ENCODE measurements around the gene ZNF213. TPM values are rescaled to one million over a fixed set of nuclear protein-coding genes. Genes with fewer than 3 reads are reported as not detected.

The ZNF213 gene
- total and polyA plus RNA-seq, 7 donors = 7.9 to 19.1 (median 9.3) TPM

- intact Hi-C loops (cut with DNase I) = no loop called here
- Histone ChIP-seq H3K9me3 (no peaks in the 10 kb centered on the region), H3K27me3 (ENCODE audit: insufficient read depth in 3 of 3, low read length in 2 of 3) (peaks cover 0 to 5% (median 0%) of the 10 kb centered on the region in 3 donors), H3K4me3 (no peak overlapping the region), H3K36me3 (ENCODE audit: insufficient read depth in 1 of 2, low read depth in 1 of 2) (no peaks in the 10 kb centered on the region), H3K4me1 (peaks cover 9% of the 10 kb centered on the region), H3K27ac (no peak overlapping the region)
- DNase-seq (no peak), ATAC-seq (no peak)
- 88 to 95% (median 89%) methylated on average over 8 of the region's 8 CpGs for WGBS, 3 donors
- TF ChIP-seq CTCF (IDR thresholded peaks at IDR 0.05) = no peak
Observed at GRCh38 chr16:3091551-3091950, 43.3 kb upstream of the ZNF213 start.

GRCh38 chr16:3092501-3092941, 42.3 kb upstream of the ZNF213 start:
- whole genome bisulfite sequencing, 3 donors = 37 to 46% (median 46%) methylated on average over 20 of the region's 20 CpGs
- intact Hi-C loops (cut with DNase I) = no loop called here
- peaks cover 7% of the 10 kb centered on the region for H3K4me1 ChIP-seq
- ATAC-seq = no peak
- H3K36me3 ChIP-seq (ENCODE audit: insufficient read depth in 1 of 2, low read depth in 1 of 2) = no peaks in the 10 kb centered on the region
- H3K27ac ChIP-seq = no peak overlapping the region
- DNase-seq = peak in 1 of 2 donors; percentile 36
- H3K9me3 ChIP-seq = no peaks in the 10 kb centered on the region
- TF ChIP-seq CTCF (IDR thresholded peaks at IDR 0.05) = no peak
- H3K4me3 ChIP-seq = no peak overlapping the region
- H3K27me3 ChIP-seq (ENCODE audit: insufficient read depth in 3 of 3, low read length in 2 of 3) = peaks cover 0 to 5% (median 0%) of the 10 kb centered on the region in 3 donors

- Histone ChIP-seq H3K36me3 (ENCODE audit: insufficient read depth in 1 of 2, low read depth in 1 of 2) (no peaks in the 10 kb centered on the region), H3K27ac (no peak overlapping the region), H3K4me1 (no peaks in the 10 kb centered on the region), H3K9me3 (no peaks in the 10 kb centered on the region), H3K4me3 (no peak overlapping the region), H3K27me3 (ENCODE audit: insufficient read depth in 3 of 3, low read length in 2 of 3) (peaks cover 0 to 5% (median 0%) of the 10 kb centered on the region in 3 donors)
- TF ChIP-seq CTCF (IDR thresholded peaks at IDR 0.05) = peak; percentile 29
- 82 to 90% (median 87%) methylated on average over 22 of the region's 22 CpGs for WGBS, 3 donors
- no peak for ATAC-seq
- peak in 1 of 2 donors; percentile 19 for DNase-seq
- intact Hi-C loops (cut with DNase I) = loop anchor here (5.0 kb wide), 1 partner anchor 32 kb away; no protein-coding TSS in a partner anchor
Observed at GRCh38 chr16:3094289-3095027, 40.4 kb upstream of the ZNF213 start.

- WGBS, 3 donors = 30 to 42% (median 35%) methylated on average over 4 of the region's 4 CpGs
- ATAC-seq = no peak
- Histone ChIP-seq H3K27ac (no peak overlapping the region), H3K36me3 (ENCODE audit: insufficient read depth in 1 of 2, low read depth in 1 of 2) (no peaks in the 10 kb centered on the region), H3K4me1 (peaks cover 5% of the 10 kb centered on the region), H3K4me3 (no peak overlapping the region), H3K27me3 (ENCODE audit: insufficient read depth in 3 of 3, low read length in 2 of 3) (peaks cover 0 to 5% (median 2%) of the 10 kb centered on the region in 3 donors), H3K9me3 (no peaks in the 10 kb centered on the region)
- intact Hi-C loops (cut with DNase I) = loop anchor here (5.0 kb wide), 1 partner anchor 34 kb away; no protein-coding TSS in a partner anchor
- TF ChIP-seq CTCF (IDR thresholded peaks at IDR 0.05) = peak; percentile 14
- DNase-seq = peak in 1 of 2 donors; percentile 50
Observed at GRCh38 chr16:3095869-3096268, 39.0 kb upstream of the ZNF213 start.
